DOHH2 (cell line): ENCODE results near the gene RNF14.
"Not testable (repeated sequence)": the region's sequence is repeated elsewhere in the genome, so short reads cannot be mapped to it uniquely, and the experiment has no call there.

Source experiments
- H3F3A ChIP-seq: fragments of 200-600 bp; sonication (generic), shearing (Covaris generic); 2 replicates; pipeline ENCODE4 v1.6.0; 2016; ENCODE audit warnings: antibody characterized with exemption, mild to moderate bottlenecking; ENCODE audit not compliant: control insufficient read depth, insufficient read depth
- H3K27ac ChIP-seq: fragments of 200-600 bp; sonication (generic); 2 replicates; pipeline ENCODE4 v1.5.1; 2014; ENCODE audit warnings: low read depth, mild to moderate bottlenecking, low read length, moderate library complexity
- H3K27me3 ChIP-seq: fragments of 200-600 bp; sonication (generic); 2 replicates; pipeline ENCODE4 v1.6.1; 2014; ENCODE audit warnings: mild to moderate bottlenecking, low read length, mixed read lengths; ENCODE audit not compliant: control insufficient read depth
- H3K36me3 ChIP-seq: fragments of 200-600 bp; sonication (generic); 2 replicates; pipeline ENCODE4 v1.6.1; 2014; ENCODE audit warnings: mild to moderate bottlenecking, low read length, moderate library complexity, mixed read lengths; ENCODE audit not compliant: control insufficient read depth
- H3K4me1 ChIP-seq: fragments of 200-600 bp; sonication (generic); 2 replicates; pipeline ENCODE4 v1.6.1; 2014; ENCODE audit warnings: mild to moderate bottlenecking, low read length, mixed read lengths; ENCODE audit not compliant: control insufficient read depth
- H3K4me2 ChIP-seq: fragments of 200-600 bp; sonication (generic); 2 replicates; pipeline ENCODE4 v1.6.0; 2014; ENCODE audit warnings: mild to moderate bottlenecking, low read length, moderate library complexity
- H3K4me3 ChIP-seq: fragments of 200-600 bp; sonication (generic); 2 replicates; pipeline ENCODE4 v1.5.1; 2014; ENCODE audit warnings: mild to moderate bottlenecking, low read length, mixed read lengths
- H3K79me2 ChIP-seq: fragments of 200-600 bp; sonication (generic); 2 replicates; pipeline ENCODE4 v1.6.1; 2014; ENCODE audit warnings: mild to moderate bottlenecking, low read length, mixed read lengths; ENCODE audit not compliant: control insufficient read depth
- H3K9me2 ChIP-seq: fragments of 200-600 bp; sonication (generic); replicated peaks from 2 replicates; pipeline ENCODE4 v1.6.1; 2014; ENCODE audit warnings: mild to moderate bottlenecking, low read length, mixed read lengths; ENCODE audit not compliant: control insufficient read depth
- H3K9me3 ChIP-seq: fragments of 200-600 bp; sonication (generic); 2 replicates; pipeline ENCODE4 v1.6.1; 2014; ENCODE audit warnings: antibody characterized with exemption, low read length, mixed read lengths; ENCODE audit not compliant: control insufficient read depth, insufficient read depth
- H4K20me1 ChIP-seq: fragments of 200-600 bp; sonication (generic); 2 replicates; pipeline ENCODE4 v1.6.0; 2014; ENCODE audit warnings: low read depth, mild to moderate bottlenecking, antibody characterized with exemption, low read length, moderate library complexity; ENCODE audit not compliant: control insufficient read depth, insufficient read depth
- CTCF ChIP-seq: fragments of 200-600 bp; sonication (generic); IDR thresholded peaks from one replicate; pipeline ENCODE4 v1.5.1; 2014; ENCODE audit warnings: antibody characterized with exemption, mild to moderate bottlenecking, low read depth, low read length; ENCODE audit not compliant: poor library complexity, severe bottlenecking
- EZH2phosphoT487 ChIP-seq: fragments of 200-600 bp; sonication (generic); IDR thresholded peaks from 2 replicates; pipeline ENCODE4 v1.6.1; 2017; ENCODE audit warnings: borderline replicate concordance, mild to moderate bottlenecking, antibody characterized with exemption, low read length, moderate library complexity, mixed read lengths

The RNF14 gene

GRCh38 chr5:141968914-141969608 is at the start of gene RNF14:
Gene RNF14, plus strand, starts transcription at chr5:141969105. Its CDS starts 4,484 bp downstream, at chr5:141973589.
- H3K9me3 ChIP-seq = no peaks in the 10 kb centered on the region
- H3K79me2 ChIP-seq = peaks cover 34% of the 10 kb centered on the region
- peaks cover 32% of the 10 kb centered on the region for H3K36me3 ChIP-seq
- peak within 1 kb of the TSS; percentile 91 for H3K4me2 ChIP-seq
- H3K9me2 ChIP-seq = no peaks in the 10 kb centered on the region
- peak within 1 kb of the TSS; percentile 94 for H3K4me3 ChIP-seq
- peaks cover 30% of the 10 kb centered on the region for H3F3A ChIP-seq
- peak within 1 kb of the TSS; percentile 92 for H3K27ac ChIP-seq
- TF ChIP-seq CTCF (peak; percentile 85), EZH2phosphoT487 (no peak)
- no peaks in the 10 kb centered on the region for H3K27me3 ChIP-seq
- no peaks in the 10 kb centered on the region for H4K20me1 ChIP-seq
- peaks cover 42% of the 10 kb centered on the region for H3K4me1 ChIP-seq

GRCh38 chr5:141919218-141920119 is 49.4 kb upstream of the RNF14 start:
- peaks cover 13% of the 10 kb centered on the region for H3K79me2 ChIP-seq
- TF ChIP-seq EZH2phosphoT487 (no peak), CTCF (no peak)
- H3K27me3 ChIP-seq = no peaks in the 10 kb centered on the region
- peaks cover 9% of the 10 kb centered on the region; the same call in 1 of the 2 replicates for H3F3A ChIP-seq
- no peak overlapping the region for H3K4me3 ChIP-seq
- peaks cover 32% of the 10 kb centered on the region for H3K4me1 ChIP-seq
- no peaks in the 10 kb centered on the region for H3K9me3 ChIP-seq
- H3K27ac ChIP-seq = no peak overlapping the region
- H4K20me1 ChIP-seq = no peaks in the 10 kb centered on the region
- no peak overlapping the region for H3K4me2 ChIP-seq
- H3K36me3 ChIP-seq = no peaks in the 10 kb centered on the region
- H3K9me2 ChIP-seq = no peaks in the 10 kb centered on the region

GRCh38 chr5:141920771-141921170 is 48.1 kb upstream of the RNF14 start:
- Histone ChIP-seq H3K27me3 (no peaks in the 10 kb centered on the region), H3K36me3 (peaks cover 6% of the 10 kb centered on the region), H3K79me2 (peaks cover 18% of the 10 kb centered on the region), H3K9me3 (no peaks in the 10 kb centered on the region), H3K9me2 (no peaks in the 10 kb centered on the region), H3K4me1 (peaks cover 28% of the 10 kb centered on the region), H3K4me2 (no peak overlapping the region), H3K27ac (no peak overlapping the region), H3K4me3 (no peak overlapping the region), H3F3A (peaks cover 5% of the 10 kb centered on the region; the same call in 1 of the 2 replicates), H4K20me1 (no peaks in the 10 kb centered on the region)
- TF ChIP-seq CTCF (no peak), EZH2phosphoT487 (no peak)

GRCh38 chr5:141922827-141923447 is 46.0 kb upstream of the RNF14 start:
- Histone ChIP-seq H3K4me1 (peaks cover 14% of the 10 kb centered on the region), H3K4me2 (peak overlapping the region; percentile 97)

More at GRCh38 chr5:141922827-141923447, 46.0 kb upstream of the RNF14 start:
- H4K20me1 ChIP-seq, H3K27me3 ChIP-seq, H3K9me2 ChIP-seq, H3K9me3 ChIP-seq, H3F3A ChIP-seq: not testable (repeated sequence)
- Histone ChIP-seq H3K4me3 (peak overlapping the region; percentile 93), H3K27ac (peak overlapping the region; percentile 76), H3K36me3 (peaks cover 25% of the 10 kb centered on the region), H3K79me2 (peaks cover 18% of the 10 kb centered on the region)
